Activated naive CD4-positive, alpha-beta T cell treated with anti-CD3 and anti-CD28 coated beads, Interleukin-2, amount 50 U/mL, for 16 hours (primary cell): ENCODE data around the gene TMEM175.
"Not testable (repeated sequence)": the region's sequence is repeated elsewhere in the genome, so short reads cannot be mapped to it uniquely, and the experiment has no call there.

Experiments
- DNase-seq: peaks from one replicate; pipeline ENCODE4 v3.0.0-alpha.2; 2020

TMEM175 gene

DNA sequence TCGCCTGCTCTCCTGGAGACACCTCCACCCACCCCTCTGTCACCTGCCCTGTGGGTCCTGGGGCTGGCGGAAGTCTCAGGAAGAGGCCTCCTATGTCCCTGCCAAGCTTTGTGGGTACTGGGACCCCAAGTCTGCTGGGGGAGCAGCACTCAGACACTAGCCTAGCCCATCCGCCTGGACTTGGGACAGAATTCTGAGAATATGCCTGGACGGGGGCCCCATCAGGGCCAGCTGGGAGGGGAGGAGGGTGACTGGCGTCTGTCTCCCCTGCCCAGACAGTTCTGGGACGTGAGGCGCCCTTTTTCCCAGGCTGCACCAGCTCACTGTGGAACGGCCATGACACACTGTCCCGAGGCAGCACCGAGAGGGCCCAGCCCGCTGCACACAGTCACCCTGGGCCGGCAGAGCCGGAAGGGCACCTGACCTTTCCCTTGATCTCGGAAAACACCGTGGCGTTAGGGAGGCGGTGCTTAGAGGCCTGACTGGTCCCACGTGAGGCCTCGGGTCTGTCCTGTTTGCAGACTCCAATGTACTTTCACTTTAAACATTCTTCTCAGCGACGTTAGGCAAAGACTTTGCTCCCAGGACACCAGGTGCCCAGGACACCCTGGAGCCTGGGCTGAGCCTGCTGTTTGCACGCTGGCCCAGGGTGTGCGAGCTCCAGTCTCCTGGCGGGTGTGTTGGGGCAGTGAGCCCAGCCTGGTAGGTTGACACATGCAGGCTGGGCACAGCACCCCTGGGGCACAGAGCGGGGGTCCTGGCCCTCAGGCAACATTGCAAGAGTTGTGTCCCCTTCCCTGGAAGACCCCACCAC, 60.2 kb downstream of the TMEM175 start:
- DNase-seq: no peak

DNA sequence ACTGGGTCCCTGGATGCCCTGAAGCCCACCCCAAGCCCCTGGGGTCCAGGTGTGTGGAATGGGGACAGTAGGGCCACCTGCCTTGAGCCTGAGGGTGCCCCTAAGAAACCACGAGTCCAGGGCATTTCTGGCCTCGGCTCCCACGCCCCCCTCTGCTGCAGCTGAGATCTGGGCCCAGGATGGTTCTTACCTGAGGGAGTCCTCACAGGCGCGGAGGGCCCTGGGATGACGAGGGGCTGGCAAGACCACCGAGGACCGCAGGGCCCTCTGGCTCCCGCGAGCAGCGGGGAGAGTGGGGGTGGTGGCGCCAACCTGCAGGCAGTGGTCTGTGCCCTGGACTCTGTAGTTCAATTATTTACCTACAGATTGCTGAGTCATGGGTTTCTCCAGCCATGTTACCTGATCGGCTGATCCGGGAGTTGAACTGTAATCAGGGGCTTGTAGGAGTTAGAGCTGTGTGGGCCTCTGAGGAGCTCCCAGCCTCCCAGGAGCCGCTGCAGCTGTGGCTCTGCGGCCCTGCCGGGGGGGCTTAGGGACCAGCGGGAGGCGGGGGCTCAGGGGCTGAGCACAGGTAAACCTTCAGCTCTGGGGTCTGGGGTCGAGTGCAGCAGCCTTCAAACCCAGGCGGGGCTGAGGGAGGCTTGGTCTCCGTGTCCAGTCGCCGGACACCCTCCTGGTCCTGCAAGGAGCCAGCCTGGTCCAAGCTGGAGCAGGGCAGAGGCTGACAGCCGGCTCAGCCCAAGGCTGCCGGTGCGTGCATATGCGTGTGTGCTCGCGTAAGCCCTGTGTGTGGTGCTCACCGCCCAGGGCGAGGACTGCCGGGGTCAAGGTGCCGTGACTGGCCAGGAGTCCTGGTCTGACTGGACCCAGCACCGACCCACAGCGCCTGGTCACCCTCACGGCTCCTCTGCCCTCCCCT, 61.1 kb downstream of the TMEM175 start, which contains the start of gene SLC26A1:
Gene SLC26A1, minus strand, starts transcription at position 294 of the 919 bp plus-strand sequence. CDS start 1,701 bp downstream, outside the sequence.
- no peak for DNase-seq

DNA sequence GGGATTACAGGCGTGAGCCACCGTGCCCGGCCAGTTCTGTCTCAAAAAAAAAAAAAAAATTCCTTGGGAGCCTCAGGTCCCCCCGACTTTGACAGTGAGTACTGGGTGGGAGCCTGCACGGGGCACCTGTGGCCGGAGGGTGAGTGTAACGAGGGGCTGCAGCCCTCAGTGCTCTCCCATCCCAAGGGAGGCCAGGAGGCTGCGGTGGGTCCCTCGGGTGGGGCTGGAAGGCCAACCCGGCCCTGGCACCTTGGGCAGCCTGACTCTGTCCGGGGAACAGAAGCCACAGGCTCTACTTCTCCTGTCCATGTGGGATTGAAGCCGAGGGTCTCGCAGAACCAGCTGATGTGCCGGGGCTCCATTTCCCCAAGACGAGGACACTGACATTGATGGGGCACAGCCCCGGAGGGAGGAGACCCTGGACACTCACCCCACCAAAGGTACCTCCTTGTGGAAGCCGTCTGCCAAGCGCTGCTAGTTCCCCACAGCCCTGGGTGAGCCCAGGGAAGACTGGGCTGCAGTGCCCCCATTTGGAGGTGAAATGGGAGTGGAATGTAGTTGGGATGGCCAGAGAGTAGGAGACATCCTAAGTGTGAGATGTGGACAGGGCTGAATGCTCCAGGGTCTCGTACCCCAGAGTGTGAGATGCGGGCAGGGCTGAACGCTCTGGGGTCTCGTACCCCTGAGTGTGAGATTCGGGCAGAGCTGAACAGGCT, 63.2 kb downstream of the TMEM175 start:
- no peak for DNase-seq

DNA sequence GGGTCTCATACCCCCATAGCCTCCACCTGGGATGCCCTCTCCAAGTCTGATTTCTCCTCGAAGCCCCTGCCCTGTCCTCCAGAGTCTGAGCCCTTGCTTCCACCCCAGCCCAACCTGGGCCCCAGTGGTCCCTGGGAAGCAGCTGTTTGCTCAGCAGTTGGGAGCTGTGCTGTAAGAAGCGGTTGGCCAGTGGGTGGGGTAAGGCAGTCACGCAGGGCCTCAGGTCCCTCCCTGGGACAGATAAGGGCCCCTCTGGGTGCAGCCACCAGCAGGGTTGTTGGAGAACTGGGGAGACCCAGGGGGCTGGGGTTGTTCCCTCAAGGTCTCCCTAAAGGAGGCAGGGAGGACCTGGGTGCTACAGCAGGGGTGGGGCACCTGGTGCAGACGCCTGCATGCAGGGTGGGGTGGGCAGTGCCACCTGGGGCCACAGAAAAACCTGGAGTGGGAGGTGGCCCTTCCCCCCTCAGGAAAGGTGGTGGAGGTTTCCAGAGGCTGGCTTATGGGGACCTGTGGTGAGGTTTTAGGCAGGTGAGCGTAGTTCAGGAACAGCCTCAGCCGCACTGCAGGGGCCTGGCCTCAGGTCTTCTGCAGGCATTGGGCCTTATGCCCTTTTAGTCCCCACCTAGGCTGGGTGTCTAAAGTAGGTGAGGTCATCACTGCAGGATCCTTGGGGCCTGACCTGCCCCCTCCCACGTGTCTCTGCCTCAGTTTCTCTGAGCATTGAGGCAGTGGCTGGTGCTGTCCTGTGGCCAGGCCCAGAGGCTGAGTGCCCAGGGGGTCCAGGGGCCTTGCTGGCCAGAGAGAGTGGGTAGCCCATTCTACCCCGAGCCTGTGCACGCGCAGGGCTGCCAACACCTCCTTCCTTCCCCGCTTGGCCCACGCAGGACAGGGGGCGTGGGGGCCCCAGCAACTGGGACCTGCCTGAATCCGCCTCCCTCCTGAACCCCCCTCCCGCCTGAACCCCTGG, 64.1 kb downstream of the TMEM175 start:
- DNase-seq: no peak

DNA sequence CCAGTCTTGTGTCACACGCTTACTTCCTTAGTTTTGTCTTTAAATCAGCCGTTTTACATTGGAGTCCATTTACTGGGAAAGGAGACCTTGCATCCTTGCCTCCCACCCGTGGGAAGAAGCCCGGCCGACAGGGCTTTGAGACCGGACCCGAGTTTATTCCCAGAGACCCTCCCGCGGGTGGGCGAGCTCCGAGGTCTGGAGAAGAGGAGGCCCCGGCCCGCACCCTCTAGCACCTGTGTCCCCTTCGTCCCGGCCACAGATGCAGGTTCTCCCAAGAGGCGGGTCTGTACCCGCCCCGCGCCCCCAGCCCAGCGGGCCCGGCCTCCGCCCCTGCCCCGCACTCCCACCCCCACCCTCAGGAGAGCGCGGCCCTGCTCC, 64.7 kb downstream of the TMEM175 start:
- DNase-seq: no peak

DNA sequence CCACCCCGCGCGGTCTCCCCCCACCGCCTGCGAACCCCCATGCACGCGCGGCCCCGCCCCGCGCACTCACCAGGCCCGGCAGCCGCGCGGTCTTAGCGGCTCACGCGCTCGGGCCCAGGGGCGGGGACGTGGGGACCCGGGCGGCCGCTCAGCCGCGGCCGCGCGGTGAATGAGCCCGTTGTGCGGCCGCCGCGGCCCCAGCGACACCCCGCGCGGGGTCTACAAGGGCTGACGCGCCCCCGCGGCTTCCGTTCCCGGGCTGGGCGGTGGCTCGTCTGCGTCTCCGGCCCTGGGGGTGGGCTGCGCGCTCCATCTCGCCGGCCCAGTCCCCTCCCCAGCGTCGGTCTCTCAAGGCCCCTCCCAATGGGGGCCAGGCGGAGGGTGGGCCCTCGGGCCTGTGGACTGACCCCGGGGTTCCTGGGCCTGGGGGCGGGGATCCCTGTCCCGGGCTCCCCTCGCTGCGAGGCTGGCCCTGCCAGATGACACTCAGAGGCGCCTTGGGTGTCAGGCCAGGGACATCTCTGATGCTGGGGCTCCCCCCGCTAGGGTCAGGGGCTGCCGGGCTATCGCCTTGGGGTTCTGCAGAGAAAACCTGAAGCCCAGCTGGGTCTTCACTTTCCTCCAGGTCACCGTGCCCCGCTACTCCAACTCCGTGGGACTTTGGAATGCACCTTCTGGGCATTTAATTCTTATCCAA, 65.3 kb downstream of the TMEM175 start:
- no peak for DNase-seq

DNA sequence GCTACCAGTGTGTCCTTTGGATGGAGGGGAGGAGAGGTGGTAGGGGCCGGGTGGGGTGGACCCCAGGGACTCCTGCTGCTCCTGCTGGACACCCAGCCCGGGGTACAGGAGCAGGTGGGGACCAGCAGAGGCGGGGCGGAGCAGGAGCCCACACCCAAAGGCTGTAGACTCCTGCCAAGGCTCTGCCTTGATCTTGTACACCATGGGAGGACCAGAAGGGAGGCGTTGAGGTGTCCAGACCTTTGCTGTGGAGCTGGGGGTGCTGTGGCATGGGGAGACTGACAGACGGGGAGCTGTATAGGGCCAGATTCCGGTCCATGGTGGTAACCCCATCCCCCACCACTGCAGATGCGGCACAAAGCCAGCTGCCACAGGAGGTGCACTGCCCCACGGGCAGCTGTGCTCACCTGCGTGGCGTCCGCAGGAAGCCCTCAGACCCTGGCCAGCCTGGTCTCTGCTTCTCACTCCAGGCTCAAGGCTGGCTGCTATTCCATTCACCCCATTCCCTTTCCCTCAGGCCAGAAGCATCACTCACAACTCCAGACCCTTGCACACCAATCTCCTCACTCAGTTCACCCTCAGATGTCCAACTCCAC, 65.9 kb downstream of the TMEM175 start:
- no peak for DNase-seq

DNA sequence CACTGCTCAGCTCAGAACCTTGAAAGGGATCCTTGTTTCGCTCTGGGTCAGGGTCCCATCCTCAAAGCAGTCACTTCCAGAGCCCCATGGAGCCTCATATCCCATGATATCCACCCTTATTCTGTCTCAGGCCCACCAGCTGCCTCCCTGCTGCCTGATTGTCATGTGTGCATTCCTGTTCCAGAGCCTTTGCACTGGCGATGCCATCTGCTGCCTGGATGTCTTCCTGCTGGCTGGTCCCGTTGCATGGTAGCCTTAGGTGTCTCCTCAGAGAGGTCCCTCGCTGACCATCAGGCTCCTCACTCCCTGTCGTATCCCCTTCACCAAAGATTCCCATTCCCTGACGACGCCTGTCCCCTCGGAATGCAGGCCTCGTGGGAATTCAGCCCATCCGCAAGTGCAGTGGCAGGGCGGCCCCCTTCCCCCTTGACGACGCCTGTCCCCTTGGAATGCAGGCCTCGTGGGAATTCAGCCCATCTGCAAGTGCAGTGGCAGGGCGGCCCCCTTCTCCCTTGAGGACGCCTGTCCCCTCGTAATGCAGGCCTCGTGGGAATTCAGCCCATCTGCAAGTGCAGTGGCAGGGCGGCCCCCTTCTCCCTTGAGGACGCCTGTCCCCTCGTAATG, 67.1 kb downstream of the TMEM175 start:
- DNase-seq: not testable (repeated sequence)

DNA sequence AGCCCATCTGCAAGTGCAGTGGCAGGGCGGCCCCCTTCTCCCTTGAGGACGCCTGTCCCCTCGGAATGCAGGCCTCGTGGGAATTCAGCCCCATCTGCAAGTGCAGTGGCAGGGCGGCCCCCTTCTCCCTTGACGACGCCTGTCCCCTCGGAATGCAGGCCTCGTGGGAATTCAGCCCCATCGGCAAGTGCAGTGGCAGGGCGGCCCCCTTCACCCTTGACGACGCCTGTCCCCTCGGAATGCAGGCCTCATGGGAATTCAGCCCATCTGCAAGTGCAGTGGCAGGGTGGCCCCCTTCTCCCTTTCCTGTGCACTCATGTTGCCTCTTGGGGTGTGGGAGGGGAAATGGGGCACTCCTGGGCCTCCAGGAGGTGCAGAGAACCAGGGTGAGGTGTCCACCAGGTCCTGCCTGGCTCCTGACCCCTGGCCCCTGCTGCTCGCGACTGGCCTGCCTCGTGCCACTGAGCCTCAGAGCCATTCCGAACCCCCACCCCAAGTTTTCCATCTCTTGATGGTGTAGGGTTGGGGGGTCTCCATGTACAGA, 67.7 kb downstream of the TMEM175 start:
- no peak for DNase-seq

DNA sequence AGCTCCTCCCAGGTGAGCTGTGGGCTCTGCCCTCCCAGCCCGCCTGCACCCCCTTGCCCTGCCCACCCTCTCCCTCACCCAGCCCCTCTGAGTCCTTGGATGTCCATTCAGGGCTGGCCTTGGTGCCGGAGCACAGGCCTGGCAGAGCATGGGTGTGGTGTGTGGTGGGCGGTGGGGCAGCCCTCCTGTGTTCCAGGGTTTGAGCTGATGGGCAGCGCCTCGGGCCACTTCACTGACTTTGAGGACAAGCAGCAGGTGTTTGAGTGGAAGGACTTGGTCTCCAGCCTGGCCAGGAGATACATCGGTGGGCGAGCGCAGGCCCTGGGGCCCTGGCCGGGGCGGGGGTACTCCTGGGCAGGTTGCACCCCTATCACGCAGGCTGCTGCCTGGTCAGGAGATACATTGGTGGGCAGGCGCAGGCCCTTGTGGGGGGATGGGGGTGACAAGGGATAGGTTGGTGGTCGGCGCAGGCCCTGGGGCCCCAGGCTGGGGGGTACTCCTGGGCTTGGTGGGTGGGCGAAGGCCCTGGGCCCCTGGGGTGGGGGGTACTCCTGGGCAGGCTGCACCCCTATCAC, 68.5 kb downstream of the TMEM175 start:
- DNase-seq: no peak

DNA sequence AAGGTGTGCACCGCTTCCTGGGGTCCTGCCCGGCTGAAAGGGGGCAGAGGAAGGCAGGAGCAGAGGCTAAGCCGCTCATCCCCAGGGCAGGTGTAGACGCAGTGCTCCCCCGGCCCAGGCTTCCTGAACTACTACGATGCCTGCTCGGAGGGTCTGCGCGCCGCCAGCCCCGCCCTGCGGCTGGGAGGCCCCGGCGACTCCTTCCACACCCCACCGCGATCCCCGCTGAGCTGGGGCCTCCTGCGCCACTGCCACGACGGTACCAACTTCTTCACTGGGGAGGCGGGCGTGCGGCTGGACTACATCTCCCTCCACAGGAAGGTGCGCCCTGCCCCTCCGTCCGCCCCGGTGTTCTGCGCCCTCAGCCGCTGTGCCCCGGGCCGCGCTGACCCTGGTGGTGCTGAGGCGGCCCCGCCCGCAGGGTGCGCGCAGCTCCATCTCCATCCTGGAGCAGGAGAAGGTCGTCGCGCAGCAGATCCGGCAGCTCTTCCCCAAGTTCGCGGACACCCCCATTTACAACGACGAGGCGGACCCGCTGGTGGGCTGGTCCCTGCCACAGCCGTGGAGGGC, 69.4 kb downstream of the TMEM175 start:
- no peak for DNase-seq

DNA sequence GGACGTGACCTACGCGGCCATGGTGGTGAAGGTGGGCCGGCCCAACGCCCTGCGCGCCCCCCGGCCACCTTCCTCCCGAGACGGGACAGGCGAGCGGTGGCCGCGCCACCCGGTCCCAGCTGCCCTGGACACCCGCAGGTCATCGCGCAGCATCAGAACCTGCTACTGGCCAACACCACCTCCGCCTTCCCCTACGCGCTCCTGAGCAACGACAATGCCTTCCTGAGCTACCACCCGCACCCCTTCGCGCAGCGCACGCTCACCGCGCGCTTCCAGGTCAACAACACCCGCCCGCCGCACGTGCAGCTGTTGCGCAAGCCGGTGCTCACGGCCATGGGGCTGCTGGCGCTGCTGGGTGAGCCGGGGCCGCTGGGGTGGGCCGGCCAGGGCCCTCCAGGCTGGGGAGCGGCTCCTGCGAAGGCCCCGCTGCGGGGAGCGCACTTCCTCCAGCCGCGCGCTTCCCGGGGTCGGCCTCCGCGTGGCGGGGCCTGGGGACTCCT, 69.9 kb downstream of the TMEM175 start:
- no peak for DNase-seq

DNA sequence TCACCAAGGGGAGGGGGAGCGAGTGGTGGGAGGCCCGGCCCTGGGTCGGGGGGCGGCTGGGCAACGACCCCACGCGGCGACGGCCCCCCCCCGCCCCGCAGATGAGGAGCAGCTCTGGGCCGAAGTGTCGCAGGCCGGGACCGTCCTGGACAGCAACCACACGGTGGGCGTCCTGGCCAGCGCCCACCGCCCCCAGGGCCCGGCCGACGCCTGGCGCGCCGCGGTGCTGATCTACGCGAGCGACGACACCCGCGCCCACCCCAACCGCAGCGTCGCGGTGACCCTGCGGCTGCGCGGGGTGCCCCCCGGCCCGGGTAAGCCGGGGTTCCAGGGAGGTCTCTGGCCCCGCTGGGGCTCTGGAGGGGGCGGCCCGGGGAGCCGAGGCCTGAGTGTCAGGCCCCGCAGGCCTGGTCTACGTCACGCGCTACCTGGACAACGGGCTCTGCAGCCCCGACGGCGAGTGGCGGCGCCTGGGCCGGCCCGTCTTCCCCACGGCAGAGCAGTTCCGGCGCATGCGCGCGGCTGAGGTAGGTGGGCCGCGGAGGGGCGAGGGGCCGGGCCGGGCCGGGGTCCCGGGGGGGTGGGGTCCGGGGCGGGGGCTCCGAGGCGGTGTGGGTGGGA, 70.5 kb downstream of the TMEM175 start:
- no peak for DNase-seq

DNA sequence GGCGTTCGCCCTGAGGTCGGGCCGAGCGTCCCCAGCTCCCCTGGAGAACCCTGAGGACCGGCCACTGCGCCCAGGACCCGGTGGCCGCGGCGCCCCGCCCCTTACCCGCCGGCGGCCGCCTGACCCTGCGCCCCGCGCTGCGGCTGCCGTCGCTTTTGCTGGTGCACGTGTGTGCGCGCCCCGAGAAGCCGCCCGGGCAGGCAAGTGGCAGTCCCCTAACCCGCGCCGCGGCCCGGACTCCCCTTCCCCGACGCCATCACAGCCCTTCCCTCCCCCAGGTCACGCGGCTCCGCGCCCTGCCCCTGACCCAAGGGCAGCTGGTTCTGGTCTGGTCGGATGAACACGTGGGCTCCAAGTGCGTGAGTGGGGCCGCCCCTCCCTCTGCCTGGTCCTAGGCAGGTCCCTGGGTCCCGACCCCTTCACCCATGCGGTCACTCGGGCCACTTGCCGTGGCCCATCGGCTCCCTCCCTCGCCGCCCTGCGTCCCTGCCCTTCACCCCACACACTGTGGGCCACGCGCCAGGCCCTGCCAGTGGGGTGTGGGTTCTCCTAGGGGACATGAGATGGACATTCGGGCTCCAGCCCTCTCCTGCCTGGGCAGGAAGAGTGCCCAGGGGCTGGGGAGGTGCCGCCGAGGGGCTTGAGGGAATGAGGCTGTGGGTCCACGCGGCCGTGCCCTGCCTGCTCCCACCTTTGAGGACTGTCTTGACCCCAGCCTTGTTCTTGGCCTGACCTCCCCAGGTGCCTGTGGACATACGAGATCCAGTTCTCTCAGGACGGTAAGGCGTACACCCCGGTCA, 71.2 kb downstream of the TMEM175 start:
- no peak for DNase-seq

DNA sequence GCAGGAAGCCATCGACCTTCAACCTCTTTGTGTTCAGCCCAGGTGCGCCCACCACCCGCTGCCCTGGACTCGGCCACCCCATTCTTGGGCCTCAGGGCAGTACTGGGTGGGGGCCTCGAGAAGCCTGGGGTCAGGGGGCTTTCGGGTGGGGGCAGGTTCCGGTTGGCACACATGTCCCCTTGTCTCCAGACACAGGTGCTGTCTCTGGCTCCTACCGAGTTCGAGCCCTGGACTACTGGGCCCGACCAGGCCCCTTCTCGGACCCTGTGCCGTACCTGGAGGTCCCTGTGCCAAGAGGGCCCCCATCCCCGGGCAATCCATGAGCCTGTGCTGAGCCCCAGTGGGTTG, 71.8 kb downstream of the TMEM175 start:
- no peak for DNase-seq

DNA sequence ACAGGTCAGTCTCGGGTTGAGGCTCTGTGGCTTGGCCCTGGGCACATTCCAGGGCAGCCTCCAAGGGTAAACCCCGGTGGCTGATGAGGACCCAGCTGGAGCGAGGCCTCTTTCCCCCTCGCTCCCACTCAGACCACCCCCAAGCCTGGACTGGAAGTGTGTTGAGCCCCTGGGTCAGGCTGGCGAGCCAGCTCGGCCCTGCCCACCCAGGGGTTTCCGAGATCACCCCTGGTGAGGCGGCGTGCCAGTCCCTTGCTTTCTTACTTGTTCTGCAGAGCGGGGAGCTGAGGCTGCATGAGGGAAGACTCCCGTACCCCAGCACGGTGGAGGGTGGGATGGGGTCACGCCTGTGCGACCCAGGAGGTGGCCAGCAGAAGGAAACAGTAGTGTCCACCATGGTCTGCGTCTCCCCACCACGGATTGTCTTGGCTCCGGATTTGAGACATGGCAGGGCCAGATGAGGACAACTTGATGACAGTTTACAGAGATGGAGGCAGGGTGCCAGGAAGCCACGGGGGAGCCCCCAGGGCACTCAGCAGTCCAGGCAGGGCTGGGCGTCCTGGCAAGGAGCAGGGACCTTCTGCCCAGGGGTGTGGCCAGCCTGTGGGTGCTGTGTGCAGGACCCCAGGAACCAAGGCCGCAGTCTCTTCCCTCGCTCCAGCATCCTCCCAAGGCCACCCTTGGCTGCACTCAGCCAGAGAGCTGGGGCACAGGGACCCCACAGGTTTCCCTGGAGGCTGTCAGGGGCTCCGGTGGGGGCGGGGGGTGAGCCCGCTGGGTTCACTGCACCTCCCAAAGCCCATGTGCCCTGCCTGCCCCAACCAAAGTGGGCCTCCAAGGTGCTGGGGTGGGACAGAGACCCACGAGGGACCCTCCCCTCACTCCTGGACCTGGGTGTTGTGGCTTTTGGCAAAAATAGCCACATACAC, 72.6 kb downstream of the TMEM175 start:
- no peak for DNase-seq

DNA sequence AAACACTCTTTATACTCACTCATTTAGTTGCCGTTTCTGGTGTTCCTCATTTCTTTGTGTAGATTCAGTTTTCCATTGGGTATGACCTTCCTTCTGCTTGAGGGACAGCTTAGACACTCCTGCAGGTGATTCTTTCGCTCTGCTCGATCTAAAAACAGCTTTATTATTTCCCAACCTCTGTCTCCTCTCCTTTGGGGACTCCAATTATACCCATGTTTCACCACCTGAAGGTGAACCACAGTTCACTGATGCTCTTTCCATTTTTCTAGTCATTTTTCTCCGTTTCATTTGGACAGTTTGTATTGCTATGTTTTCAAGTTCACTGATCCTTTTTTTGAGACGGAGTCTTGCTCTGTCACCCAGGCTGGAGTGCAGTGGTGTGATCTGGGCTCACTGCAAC, 74.6 kb downstream of the TMEM175 start:
- DNase-seq: no peak
